Parathyroid adenoma (tissue), 2 donors: ENCODE measurements around the gene JAG2.

Source experiments
- H2AFZ ChIP-seq: fragments of 300-600 bp; sonication (generic); one replicate; pipeline ENCODE4 v1.7.0; 2017; ENCODE audit warnings: antibody characterized with exemption, mild to moderate bottlenecking
- H3K27ac ChIP-seq: fragments of 300-600 bp; sonication (generic); one replicate; pipeline ENCODE4 v1.7.0; 2017
- H3K27me3 ChIP-seq: fragments of 300-600 bp; sonication (generic); one replicate; pipeline ENCODE4 v1.7.0; 2017; ENCODE audit warnings: low read length; ENCODE audit not compliant: control insufficient read depth, insufficient read depth
- H3K36me3 ChIP-seq: fragments of 300-600 bp; sonication (generic); one replicate; pipeline ENCODE4 v1.7.0; 2017; ENCODE audit warnings: low read length; ENCODE audit not compliant: control insufficient read depth, insufficient read depth
- H3K4me1 ChIP-seq: fragments of 300-600 bp; sonication (generic); one replicate; pipeline ENCODE4 v1.7.0; 2017; ENCODE audit warnings: control low read depth
- H3K4me2 ChIP-seq: fragments of 300-600 bp; sonication (generic); one replicate; pipeline ENCODE4 v1.7.0; 2017; ENCODE audit warnings: low read length
- H3K4me3 ChIP-seq: fragments of 300-600 bp; sonication (generic); one replicate; pipeline ENCODE4 v1.7.0; 2017; ENCODE audit warnings: low read depth, low read length
- H3K79me2 ChIP-seq: fragments of 300-600 bp; sonication (generic); one replicate; pipeline ENCODE4 v1.7.0; 2017; ENCODE audit warnings: control low read depth
- H3K9ac ChIP-seq: fragments of 300-600 bp; sonication (generic); one replicate; pipeline ENCODE4 v1.7.0; 2017; ENCODE audit warnings: mild to moderate bottlenecking
- H3K9me3 ChIP-seq: fragments of 300-600 bp; sonication (generic); one replicate; pipeline ENCODE4 v1.7.0; 2017; ENCODE audit warnings: low read length; ENCODE audit not compliant: control insufficient read depth
- TF ChIP-seq, protein P1 (sequence below): fragments of 300-600 bp; sonication (generic); IDR thresholded peaks from one replicate; pipeline ENCODE4 v1.7.0; 2017; ENCODE audit warnings: antibody characterized with exemption, mild to moderate bottlenecking
- donor health status: primary hyperparathyroidism.

JAG2 gene

DNA sequence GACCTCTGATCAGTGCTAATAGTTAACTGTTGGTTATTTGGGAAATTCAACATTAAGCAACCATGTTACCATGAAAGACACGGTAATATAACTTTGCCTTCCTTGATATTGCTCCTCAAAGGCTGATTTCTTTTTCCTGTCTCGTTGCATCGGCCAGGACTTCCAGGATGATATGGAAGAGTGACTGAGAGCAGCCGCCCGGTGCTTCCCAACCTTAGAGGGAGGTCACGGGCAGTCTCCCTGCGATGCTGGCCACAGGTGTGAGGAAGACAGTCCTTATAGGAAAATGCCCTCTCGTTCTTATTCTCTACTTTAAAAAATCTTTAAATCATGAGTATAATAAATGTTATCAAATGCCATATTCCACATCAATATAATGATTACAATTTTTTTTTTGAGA lies 70.3 kb downstream of the JAG2 start:
- no peaks in the 10 kb centered on the region for H3K36me3 ChIP-seq
- H3K27ac ChIP-seq = no peak overlapping the region
- TF ChIP-seq, protein P1, sequence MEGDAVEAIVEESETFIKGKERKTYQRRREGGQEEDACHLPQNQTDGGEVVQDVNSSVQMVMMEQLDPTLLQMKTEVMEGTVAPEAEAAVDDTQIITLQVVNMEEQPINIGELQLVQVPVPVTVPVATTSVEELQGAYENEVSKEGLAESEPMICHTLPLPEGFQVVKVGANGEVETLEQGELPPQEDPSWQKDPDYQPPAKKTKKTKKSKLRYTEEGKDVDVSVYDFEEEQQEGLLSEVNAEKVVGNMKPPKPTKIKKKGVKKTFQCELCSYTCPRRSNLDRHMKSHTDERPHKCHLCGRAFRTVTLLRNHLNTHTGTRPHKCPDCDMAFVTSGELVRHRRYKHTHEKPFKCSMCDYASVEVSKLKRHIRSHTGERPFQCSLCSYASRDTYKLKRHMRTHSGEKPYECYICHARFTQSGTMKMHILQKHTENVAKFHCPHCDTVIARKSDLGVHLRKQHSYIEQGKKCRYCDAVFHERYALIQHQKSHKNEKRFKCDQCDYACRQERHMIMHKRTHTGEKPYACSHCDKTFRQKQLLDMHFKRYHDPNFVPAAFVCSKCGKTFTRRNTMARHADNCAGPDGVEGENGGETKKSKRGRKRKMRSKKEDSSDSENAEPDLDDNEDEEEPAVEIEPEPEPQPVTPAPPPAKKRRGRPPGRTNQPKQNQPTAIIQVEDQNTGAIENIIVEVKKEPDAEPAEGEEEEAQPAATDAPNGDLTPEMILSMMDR = no peak
- H3K9ac ChIP-seq = no peak overlapping the region
- H3K79me2 ChIP-seq = no peaks in the 10 kb centered on the region
- H3K27me3 ChIP-seq = no peaks in the 10 kb centered on the region
- H3K9me3 ChIP-seq = no peaks in the 10 kb centered on the region
- peaks cover 7% of the 10 kb centered on the region for H3K4me1 ChIP-seq
- no peak overlapping the region for H2AFZ ChIP-seq
- no peak overlapping the region for H3K4me2 ChIP-seq
- H3K4me3 ChIP-seq = no peak overlapping the region

DNA sequence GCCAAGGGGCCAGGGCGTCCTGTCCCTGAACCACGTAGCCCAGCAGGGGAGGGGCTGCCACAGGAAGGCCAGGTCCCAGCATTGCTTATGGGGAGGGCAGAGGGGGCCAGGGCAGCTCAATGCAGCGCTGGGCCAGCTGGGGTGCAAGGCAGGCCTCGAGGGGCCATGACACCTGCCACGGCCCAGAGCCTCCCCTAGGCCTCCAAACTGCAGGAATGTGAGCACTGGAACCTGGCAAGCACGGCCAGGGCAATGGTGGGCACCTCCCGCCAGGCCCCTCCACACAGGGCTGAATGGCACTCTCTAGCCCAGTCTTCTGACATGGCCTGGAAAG lies 70.8 kb downstream of the JAG2 start:
- H3K9ac ChIP-seq = no peak overlapping the region
- H2AFZ ChIP-seq = no peak overlapping the region

GRCh38 chr14:105096206-105096875 lies 72.2 kb downstream of the JAG2 start:
- TF ChIP-seq, protein P1 = no peak

More for the DNA sequence above, 70.8 kb downstream of the JAG2 start:
- Histone ChIP-seq H3K27me3 (no peaks in the 10 kb centered on the region), H3K9me3 (no peaks in the 10 kb centered on the region), H3K4me2 (no peak overlapping the region), H3K79me2 (no peaks in the 10 kb centered on the region), H3K27ac (no peak overlapping the region), H3K4me3 (no peak overlapping the region), H3K36me3 (no peaks in the 10 kb centered on the region), H3K4me1 (peaks cover 8% of the 10 kb centered on the region)
- TF ChIP-seq, protein P1 = no peak

DNA sequence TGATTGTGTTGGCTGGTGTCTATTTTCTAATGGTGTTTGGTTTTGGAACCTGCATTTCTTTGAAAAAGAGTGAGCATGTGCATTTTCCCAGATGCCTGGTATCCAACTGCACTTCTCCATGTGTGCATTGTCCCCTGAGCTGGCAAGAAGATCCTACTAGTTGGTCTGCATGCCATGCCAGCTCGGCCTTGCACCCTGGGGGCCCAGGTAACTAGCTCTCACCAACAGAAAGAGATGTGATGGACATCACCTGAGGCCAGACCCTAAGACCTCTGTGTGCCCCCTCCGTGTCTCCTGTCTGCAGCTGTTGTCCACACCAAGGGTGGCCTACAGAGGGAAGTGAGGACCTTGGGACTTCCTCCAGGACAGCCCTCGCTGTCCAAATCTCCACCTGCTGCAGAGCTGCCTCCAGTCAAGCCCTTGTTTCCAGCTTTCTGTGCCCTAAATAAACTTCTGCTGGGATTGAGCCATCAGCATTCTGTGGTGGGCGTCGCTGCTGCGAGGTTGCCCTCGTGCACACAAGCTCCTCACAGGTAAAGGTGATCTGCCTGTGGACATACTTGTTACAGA lies 73.3 kb downstream of the JAG2 start:
- Histone ChIP-seq H3K4me2 (no peak overlapping the region), H3K27ac (no peak overlapping the region)

More at GRCh38 chr14:105096206-105096875, 72.2 kb downstream of the JAG2 start:
- Histone ChIP-seq H3K27me3 (no peaks in the 10 kb centered on the region), H2AFZ (no peak overlapping the region), H3K4me2 (no peak overlapping the region), H3K9me3 (no peaks in the 10 kb centered on the region), H3K79me2 (no peaks in the 10 kb centered on the region), H3K9ac (no peak overlapping the region), H3K4me1 (peaks cover 23% of the 10 kb centered on the region), H3K4me3 (no peak overlapping the region), H3K27ac (no peak overlapping the region), H3K36me3 (no peaks in the 10 kb centered on the region)

More for the DNA sequence above, 73.3 kb downstream of the JAG2 start:
- Histone ChIP-seq H3K4me1 (peaks cover 29% of the 10 kb centered on the region), H3K79me2 (no peaks in the 10 kb centered on the region), H2AFZ (no peak overlapping the region), H3K9ac (no peak overlapping the region), H3K36me3 (no peaks in the 10 kb centered on the region), H3K9me3 (no peaks in the 10 kb centered on the region), H3K4me3 (no peak overlapping the region), H3K27me3 (no peaks in the 10 kb centered on the region)
- TF ChIP-seq, protein P1 = no peak
